CD14-positive monocyte (primary cell): Measurements from ENCODE around the gene PHRF1. TPM values are rescaled to one million over a fixed set of nuclear protein-coding genes. Genes with fewer than 3 reads are reported as not detected.

Source experiments
- DNase-seq, 3 donors: peaks; one replicate each; pipeline ENCODE4 v3.0.0-alpha.2; 2011 to 2022
- H2AFZ ChIP-seq: 2 replicates; pipeline ENCODE4 v1.6.0; 2012; ENCODE audit warnings: mild to moderate bottlenecking, low read depth, low read length, inconsistent platforms; ENCODE audit not compliant: insufficient read depth, poor library complexity, severe bottlenecking
- H3K27ac ChIP-seq, 2 donors: 1 replicate in 1 of 2; 2 replicates in 1 of 2; pipeline ENCODE4 v1.5.1; 2012 to 2013; ENCODE audit warnings: low read length in 2 of 2, control low read depth in 1 of 2, inconsistent platforms in 1 of 2, low read depth in 1 of 2, mild to moderate bottlenecking in 1 of 2
- H3K27me3 ChIP-seq, 2 donors: one replicate each; pipeline versions ENCODE4 v1.6.0 to v1.6.1; 2011 to 2013; ENCODE audit warnings: low read length in 2 of 2; ENCODE audit not compliant: control insufficient read depth in 2 of 2, insufficient read depth in 2 of 2
- H3K36me3 ChIP-seq, 2 donors: replicated peaks in 1 of 2; 1 replicate in 1 of 2; 2 replicates in 1 of 2; pipeline versions ENCODE4 v1.5.1 to v1.6.1; 2012 to 2013; ENCODE audit warnings: low read length in 2 of 2, control low read depth in 1 of 2, inconsistent platforms in 1 of 2, mild to moderate bottlenecking in 1 of 2; ENCODE audit not compliant: insufficient read depth in 2 of 2, control insufficient read depth in 1 of 2
- H3K4me1 ChIP-seq, 2 donors: 1 replicate in 1 of 2; 2 replicates in 1 of 2; pipeline versions ENCODE4 v1.5.1 to v1.6.1; 2012 to 2013; ENCODE audit warnings: low read length in 2 of 2, control low read depth in 1 of 2, inconsistent platforms in 1 of 2, mild to moderate bottlenecking in 1 of 2, moderate library complexity in 1 of 2; ENCODE audit not compliant: insufficient read depth in 2 of 2, control insufficient read depth in 1 of 2
- H3K4me2 ChIP-seq: replicated peaks from 2 replicates; pipeline ENCODE3; 2012; ENCODE audit warnings: low read length, moderate library complexity, mild to moderate bottlenecking; ENCODE audit not compliant: poor library complexity, severe bottlenecking; ENCODE audit errors: extremely low read depth
- H3K4me3 ChIP-seq, 3 experiments: fragments of 200-600 bp in 1 of 3; sonication (generic) in 1 of 3; replicated peaks in 1 of 3; 1 replicate in 2 of 3; 2 replicates in 1 of 3; pipeline ENCODE4 v1.5.1; 2011 to 2013; ENCODE audit warnings: low read length in 3 of 3, mild to moderate bottlenecking in 3 of 3, control low read depth in 2 of 3, low read depth in 2 of 3, inconsistent platforms in 1 of 3, moderate library complexity in 1 of 3
- H3K79me2 ChIP-seq: 2 replicates; pipeline ENCODE4 v1.6.0; 2012; ENCODE audit warnings: mild to moderate bottlenecking, control low read depth, inconsistent platforms, low read length, moderate library complexity; ENCODE audit not compliant: insufficient read depth
- H3K9ac ChIP-seq: 2 replicates; pipeline ENCODE4 v1.6.0; 2017; ENCODE audit warnings: low read length, mild to moderate bottlenecking; ENCODE audit not compliant: insufficient read depth, poor library complexity, severe bottlenecking
- H3K9me3 ChIP-seq, 2 donors: replicated peaks in 1 of 2; 1 replicate in 1 of 2; 2 replicates in 1 of 2; pipeline versions ENCODE4 v1.5.1 to v1.6.1; 2012 to 2013; ENCODE audit warnings: low read length in 2 of 2, control low read depth in 1 of 2; ENCODE audit not compliant: control insufficient read depth in 1 of 2, insufficient read depth in 1 of 2
- H4K20me1 ChIP-seq: 2 replicates; pipeline ENCODE4 v1.6.0; 2012; ENCODE audit warnings: mild to moderate bottlenecking, low read length, control low read depth, moderate library complexity; ENCODE audit not compliant: insufficient read depth
- H3K27ac Mint-ChIP-seq, 7 donors: one replicate each; pipeline ENCODE4 v1.8.0; 2020; ENCODE audit warnings: mild to moderate bottlenecking in 7 of 7, mixed read lengths in 7 of 7, moderate library complexity in 6 of 7, inconsistent platforms in 2 of 7
- H3K27me3 Mint-ChIP-seq, 3 donors: one replicate each; pipeline ENCODE4 v1.8.0; 2021 to 2022; ENCODE audit warnings: low read depth in 3 of 3, mild to moderate bottlenecking in 3 of 3, mixed read lengths in 3 of 3, moderate library complexity in 3 of 3, inconsistent platforms in 1 of 3
- H3K36me3 Mint-ChIP-seq, 2 donors: one replicate each; pipeline ENCODE4 v1.8.0; 2020; ENCODE audit warnings: mixed read lengths in 2 of 2, inconsistent platforms in 1 of 2, mild to moderate bottlenecking in 1 of 2
- H3K4me1 Mint-ChIP-seq: one replicate; pipeline ENCODE4 v1.8.0; 2020; ENCODE audit warnings: mild to moderate bottlenecking, mixed read lengths
- H3K4me3 Mint-ChIP-seq, 2 donors: one replicate each; pipeline ENCODE4 v1.8.0; 2020; ENCODE audit warnings: mild to moderate bottlenecking in 2 of 2, mixed read lengths in 2 of 2, moderate library complexity in 1 of 2
- H3K9me3 Mint-ChIP-seq, 7 donors: one replicate each; pipeline ENCODE4 v1.8.0; 2020 to 2022; ENCODE audit warnings: mixed read lengths in 7 of 7, mild to moderate bottlenecking in 6 of 7, moderate library complexity in 6 of 7, inconsistent platforms in 2 of 7
- WGBS: methylation state at CpG from one replicate; pipeline ENCODE4 v1.1.5; 2013; ENCODE audit warnings: missing lambda C conversion rate; ENCODE audit not compliant: insufficient coverage; 5-methylcytosine and 5-hydroxymethylcytosine counted together
- intact Hi-C, 2 donors: fragments of 100-400 bp; cut with micrococcal nuclease; formaldehyde crosslinking; loops; one replicate each; pipeline versions ENCODE4 v1.15.0 to v1.15.1; 2023
- polyA plus RNA-seq, 3 donors: library from polyadenylated mRNA; depleted of rRNA in 1 of 3; unstranded in 2 of 3; stranded (reverse) in 1 of 3; fragments of 300-500 nt in 2 of 3; fragments of >200 nt in 1 of 3; fragmentation: Illumina TruSeq in 2 of 3; gene quantifications; 1 replicate in 2 of 3; 2 replicates in 1 of 3; pipeline ENCODE4 v1.2.3, GENCODE V29; 2012 to 2021
- TF ChIP-seq, protein P1 (sequence below): fragments of 200-600 bp; IDR thresholded peaks from one replicate; pipeline ENCODE4 v1.8.0; 2022; ENCODE audit warnings: antibody characterized with exemption, mild to moderate bottlenecking

The PHRF1 gene
- polyA plus RNA-seq, 3 donors: 1.3 to 11.1 (median 3.3) TPM

GRCh38 chr11:596374-596773, 20.1 kb downstream of the PHRF1 start:
- peaks cover 4% of the 10 kb centered on the region for H3K79me2 ChIP-seq
- no peak overlapping the region for H3K9ac ChIP-seq
- 76% methylated on average over 7 of the region's 10 CpGs for WGBS
- Mint-ChIP-seq H3K9me3 (no peaks in the 10 kb centered on the region), H3K27me3 (no peaks in the 10 kb centered on the region), H3K4me1 (no peaks in the 10 kb centered on the region), H3K36me3 (peaks cover 67 to 97% of the 10 kb centered on the region in 2 donors), H3K27ac (peak overlapping the region in 2 of 7 donors; percentile 6 to 60), H3K4me3 (no peak overlapping the region)
- intact Hi-C loops: no loop called here
- peaks cover 65% of the 10 kb centered on the region for H4K20me1 ChIP-seq
- TF ChIP-seq, protein P1, sequence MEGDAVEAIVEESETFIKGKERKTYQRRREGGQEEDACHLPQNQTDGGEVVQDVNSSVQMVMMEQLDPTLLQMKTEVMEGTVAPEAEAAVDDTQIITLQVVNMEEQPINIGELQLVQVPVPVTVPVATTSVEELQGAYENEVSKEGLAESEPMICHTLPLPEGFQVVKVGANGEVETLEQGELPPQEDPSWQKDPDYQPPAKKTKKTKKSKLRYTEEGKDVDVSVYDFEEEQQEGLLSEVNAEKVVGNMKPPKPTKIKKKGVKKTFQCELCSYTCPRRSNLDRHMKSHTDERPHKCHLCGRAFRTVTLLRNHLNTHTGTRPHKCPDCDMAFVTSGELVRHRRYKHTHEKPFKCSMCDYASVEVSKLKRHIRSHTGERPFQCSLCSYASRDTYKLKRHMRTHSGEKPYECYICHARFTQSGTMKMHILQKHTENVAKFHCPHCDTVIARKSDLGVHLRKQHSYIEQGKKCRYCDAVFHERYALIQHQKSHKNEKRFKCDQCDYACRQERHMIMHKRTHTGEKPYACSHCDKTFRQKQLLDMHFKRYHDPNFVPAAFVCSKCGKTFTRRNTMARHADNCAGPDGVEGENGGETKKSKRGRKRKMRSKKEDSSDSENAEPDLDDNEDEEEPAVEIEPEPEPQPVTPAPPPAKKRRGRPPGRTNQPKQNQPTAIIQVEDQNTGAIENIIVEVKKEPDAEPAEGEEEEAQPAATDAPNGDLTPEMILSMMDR: no peak
- H3K4me1 ChIP-seq: no peaks in the 10 kb centered on the region
- H3K9me3 ChIP-seq: no peaks in the 10 kb centered on the region
- H3K4me3 ChIP-seq: no peak overlapping the region
- H2AFZ ChIP-seq: no peak overlapping the region
- peaks cover 88 to 94% of the 10 kb centered on the region in 2 donors for H3K36me3 ChIP-seq
- no peak overlapping the region for H3K4me2 ChIP-seq
- no peak for DNase-seq
- no peaks in the 10 kb centered on the region for H3K27me3 ChIP-seq
- no peak overlapping the region for H3K27ac ChIP-seq

- Histone ChIP-seq H3K27me3 (no peaks in the 10 kb centered on the region), H3K4me3 (no peak overlapping the region), H3K9ac (no peak overlapping the region), H3K9me3 (no peaks in the 10 kb centered on the region), H3K36me3 (peaks cover 90 to 94% of the 10 kb centered on the region in 2 donors), H2AFZ (no peak overlapping the region), H3K27ac (no peak overlapping the region), H3K4me1 (no peaks in the 10 kb centered on the region), H3K79me2 (peaks cover 4% of the 10 kb centered on the region), H4K20me1 (peaks cover 65% of the 10 kb centered on the region), H3K4me2 (no peak overlapping the region)
- Mint-ChIP-seq H3K9me3 (no peaks in the 10 kb centered on the region), H3K4me1 (no peaks in the 10 kb centered on the region), H3K36me3 (peaks cover 70 to 98% of the 10 kb centered on the region in 2 donors), H3K27me3 (no peaks in the 10 kb centered on the region), H3K4me3 (no peak overlapping the region), H3K27ac (peak overlapping the region in 1 of 7 donors; percentile 74)
- intact Hi-C loops: no loop called here
- no peak for DNase-seq
- TF ChIP-seq, protein P1: peak; percentile 30
- WGBS: 95% methylated on average over 21 of the region's 29 CpGs
Measured at GRCh38 chr11:597166-597725, 21.0 kb downstream of the PHRF1 start.
